HCT116 (cell line): ENCODE measurements around the gene BSN. TPM values are rescaled to one million over a fixed set of nuclear protein-coding genes. Genes with fewer than 3 reads are reported as not detected.

Experiments
- ATAC-seq: fragments of 200-7000 bp; cut with Tn5 transposase; 2 replicates; pipeline ENCODE4 v1.9.1; 2020; ENCODE audit warnings: mild to moderate bottlenecking, moderate library complexity
- BruUV-seq: library from RNA; stranded (reverse); fragments of 400-500 nt; replicated peaks from 2 replicates; lab custom pipeline; 2021; lab: Mats Ljungman, UMichigan
- CTCF ChIA-PET: fragments of 300-600 bp; sonication (Branson Sonifier 250); formaldehyde crosslinking; loops from one replicate; lab custom pipeline; 2021; ENCODE audit warnings: antibody characterized with exemption; lab: Charles Lee
- POLR2A ChIA-PET: fragments of 300-600, 350-600 bp; sonication (Branson Sonifier 250); formaldehyde crosslinking; loops from one replicate; lab custom pipeline; 2021; ENCODE audit warnings: antibody characterized with exemption; lab: Charles Lee
- RAD21 ChIA-PET, 2 experiments: fragments of 300-600 bp; sonication (Branson Sonifier 250); formaldehyde crosslinking; loops; one replicate each; lab custom pipeline; 2023; ENCODE audit warnings: low total read pairs in 2 of 2; ENCODE audit not compliant: uncharacterized antibody in 2 of 2, unreplicated experiment in 2 of 2, low non-redundant PET in 1 of 2; lab: Charles Lee
- DNase-seq: peaks from one replicate; pipeline ENCODE4 v3.0.0-alpha.2; 2010; ENCODE audit warnings: low read depth, low spot score
- H2AFZ ChIP-seq: fragments of 200-600 bp; shearing (Covaris generic), sonication (generic); 2 replicates; pipeline ENCODE4 v1.6.1; 2017; ENCODE audit warnings: low read depth, mixed run types, mixed read lengths, antibody characterized with exemption, low read length; ENCODE audit not compliant: poor library complexity, severe bottlenecking
- H3K27ac ChIP-seq: 2 replicates; pipeline ENCODE4 v1.5.1; 2012; ENCODE audit warnings: low read depth, low read length
- H3K27me3 ChIP-seq: fragments of 200-600 bp; sonication (generic); 2 replicates; pipeline ENCODE4 v1.6.1; 2016; ENCODE audit warnings: mixed run types, low read length, mixed read lengths; ENCODE audit not compliant: insufficient read depth
- H3K36me3 ChIP-seq, 2 experiments: fragments of 200-500 bp in 1 of 2; fragments of 200-600 bp in 1 of 2; sonication (Bioruptor generic) in 1 of 2; sonication (generic) in 1 of 2; 2 replicates each; pipeline versions ENCODE4 v1.5.1 to v1.6.1; 2014 to 2016; ENCODE audit warnings: low read length in 2 of 2, inconsistent platforms in 1 of 2, mixed read lengths in 1 of 2, mixed run types in 1 of 2; ENCODE audit not compliant: insufficient read depth in 2 of 2, control insufficient read depth in 1 of 2
- H3K4me1 ChIP-seq, 2 experiments: fragments of 200-600 bp in 1 of 2; sonication (generic) in 1 of 2; 2 replicates each; pipeline versions ENCODE4 v1.5.1 to v1.6.1; 2012 to 2017; ENCODE audit warnings: low read length in 2 of 2, inconsistent platforms in 1 of 2, mild to moderate bottlenecking in 1 of 2, mixed read lengths in 1 of 2, mixed run types in 1 of 2, moderate library complexity in 1 of 2; ENCODE audit not compliant: insufficient read depth in 2 of 2, control insufficient read depth in 1 of 2
- H3K4me2 ChIP-seq: fragments of 200-600 bp; sonication (generic); 2 replicates; pipeline ENCODE4 v1.6.1; 2017; ENCODE audit warnings: mixed run types, low read length, mixed read lengths
- H3K4me3 ChIP-seq, 2 experiments: fragments of 200-600 bp in 1 of 2; sonication (generic) in 1 of 2; replicated peaks in 1 of 2; 2 replicates each; pipeline ENCODE4 v1.5.1; 2011 to 2016; ENCODE audit warnings: low read length in 2 of 2, control low read depth in 1 of 2, low read depth in 1 of 2, mild to moderate bottlenecking in 1 of 2, mixed read lengths in 1 of 2, mixed run types in 1 of 2
- H3K79me2 ChIP-seq: fragments of 200-600 bp; sonication (generic); 2 replicates; pipeline ENCODE4 v1.6.1; 2017; ENCODE audit warnings: mild to moderate bottlenecking, mixed run types, low read length, moderate library complexity, mixed read lengths; ENCODE audit not compliant: insufficient read depth
- H3K9ac ChIP-seq: fragments of 200-600 bp; sonication (generic); 2 replicates; pipeline ENCODE4 v1.6.1; 2016; ENCODE audit warnings: low read length, mixed read lengths
- H3K9me2 ChIP-seq: fragments of 200-600 bp; sonication (generic), shearing (Covaris generic); 2 replicates; pipeline ENCODE4 v1.6.1; 2017; ENCODE audit warnings: mixed run types, mild to moderate bottlenecking, moderate library complexity; ENCODE audit not compliant: insufficient read depth
- H3K9me3 ChIP-seq, 2 experiments: fragments of 200-500 bp in 1 of 2; fragments of 200-600 bp in 1 of 2; sonication (Bioruptor generic) in 1 of 2; sonication (generic) in 1 of 2; 2 replicates each; pipeline ENCODE4 v1.6.1; 2014 to 2017; ENCODE audit warnings: low read length in 2 of 2, mixed read lengths in 2 of 2, inconsistent platforms in 1 of 2, low read depth in 1 of 2, mild to moderate bottlenecking in 1 of 2, mixed run types in 1 of 2, moderate library complexity in 1 of 2; ENCODE audit not compliant: control insufficient read depth in 1 of 2, insufficient read depth in 1 of 2
- H4K20me1 ChIP-seq: fragments of 200-600 bp; sonication (generic), shearing (Covaris generic); 2 replicates; pipeline ENCODE4 v1.6.1; 2017; ENCODE audit warnings: mixed run types, mild to moderate bottlenecking, moderate library complexity; ENCODE audit not compliant: insufficient read depth
- CBX3 ChIP-seq: IDR thresholded peaks from 2 replicates; pipeline ENCODE4 v1.6.1; 2012; ENCODE audit warnings: low read depth
- CEBPB ChIP-seq: IDR thresholded peaks from 2 replicates; pipeline ENCODE4 v1.6.1; 2012; ENCODE audit warnings: low read depth
- CTCF ChIP-seq, 3 experiments: fragments of 200-600 bp in 1 of 3; sonication (generic) in 1 of 3; IDR thresholded peaks in 2 of 3; conservative IDR thresholded peaks in 1 of 3; 2 replicates each; pipeline ENCODE4 v1.5.1; 2012 to 2017; ENCODE audit warnings: low read depth in 2 of 3, low read length in 2 of 3, antibody characterized with exemption in 1 of 3, borderline replicate concordance in 1 of 3, control low read depth in 1 of 3, mild to moderate bottlenecking in 1 of 3, mixed read lengths in 1 of 3, mixed run types in 1 of 3, moderate library complexity in 1 of 3; ENCODE audit not compliant: insufficient read depth in 1 of 3
- MAX ChIP-seq: IDR thresholded peaks from 2 replicates; pipeline ENCODE4 v1.6.1; 2012
- POLR2A ChIP-seq: IDR thresholded peaks from 2 replicates; pipeline ENCODE4 v1.7.0; 2011; ENCODE audit warnings: borderline replicate concordance; ENCODE audit not compliant: insufficient read depth, insufficient read length; ENCODE audit errors: extremely low read depth
- POLR2AphosphoS5 ChIP-seq: IDR thresholded peaks from 2 replicates; pipeline ENCODE4 v1.6.1; 2011; ENCODE audit warnings: mild to moderate bottlenecking, low read depth, low read length, moderate library complexity
- RAD21 ChIP-seq: IDR thresholded peaks from 2 replicates; pipeline ENCODE4 v1.6.1; 2012; ENCODE audit warnings: low read depth, mild to moderate bottlenecking
- REST ChIP-seq: IDR thresholded peaks from 2 replicates; pipeline ENCODE4 v1.6.1; 2012; ENCODE audit warnings: low read depth
- SIN3A ChIP-seq: IDR thresholded peaks from 2 replicates; pipeline ENCODE4 v1.6.1; 2012; ENCODE audit warnings: low read depth
- SP1 ChIP-seq: IDR thresholded peaks from 2 replicates; pipeline ENCODE4 v1.6.1; 2012; ENCODE audit warnings: low read depth
- TCF7L2 ChIP-seq: IDR thresholded peaks from 2 replicates; pipeline ENCODE4 v1.7.0; 2011; ENCODE audit warnings: borderline replicate concordance, inconsistent platforms; ENCODE audit not compliant: insufficient read depth, insufficient read length; ENCODE audit errors: extremely low read depth
- ZNF274 ChIP-seq: fragments of 200-500 bp; sonication (Bioruptor generic); IDR thresholded peaks from 2 replicates; pipeline ENCODE4 v1.6.1; 2014; ENCODE audit warnings: mild to moderate bottlenecking, low read depth, low read length, inconsistent platforms
- intact Hi-C: fragments of 100-400 bp; cut with micrococcal nuclease; formaldehyde crosslinking; loops from 2 replicates; pipeline ENCODE4 v1.10.0; 2022
- total RNA-seq: library from RNA; stranded (reverse); gene quantifications from one replicate; pipeline ENCODE4 v1.2.1, GENCODE V29; 2021; ENCODE audit not compliant: unreplicated experiment

The BSN gene
- total RNA-seq, 1 experiment from 2014 or later: 1.5 TPM

GRCh38 chr3:49716169-49716568, 161.9 kb downstream of the BSN start:
- ChIA-PET POLR2A (no interaction called here), CTCF (no interaction called here), RAD21 (no interaction called here)
- Histone ChIP-seq H3K9ac (no peak overlapping the region), H3K9me2 (no peaks in the 10 kb centered on the region), H3K36me3 (peaks cover 0 to 9% of the 10 kb centered on the region in 2 experiments; a peak in 2 of 4 replicates), H3K27ac (no peak overlapping the region), H3K4me3 (no peak overlapping the region), H3K27me3 (no peaks in the 10 kb centered on the region), H3K4me2 (no peak overlapping the region), H4K20me1 (no peaks in the 10 kb centered on the region), H2AFZ (no peak overlapping the region), H3K79me2 (no peaks in the 10 kb centered on the region), H3K4me1 (peaks cover 0 to 13% of the 10 kb centered on the region in 2 experiments; a peak in 2 of 4 replicates), H3K9me3 (no peaks in the 10 kb centered on the region)
- no peak for TF ChIP-seq SP1
- no peak for TF ChIP-seq TCF7L2
- TF ChIP-seq RAD21: no peak
- no peak for TF ChIP-seq POLR2A
- no peak for TF ChIP-seq ZNF274
- TF ChIP-seq POLR2AphosphoS5: no peak
- TF ChIP-seq CBX3: no peak
- TF ChIP-seq REST: no peak
- no peak for TF ChIP-seq CTCF (IDR thresholded peaks at IDR 0.05 in 2 of 3, conservative IDR thresholded peaks at IDR 0.05 in 1 of 3; ENCODE audit: borderline replicate concordance in 1 of 3, insufficient read depth in 1 of 3, low read depth in 2 of 3, low read length in 2 of 3)
- TF ChIP-seq CEBPB: no peak
- no peak for TF ChIP-seq MAX
- TF ChIP-seq SIN3A: no peak
- BruUV-seq: no TSS peak
- intact Hi-C loops: no loop called here
- ATAC-seq (no peak), DNase-seq (no peak)
